BJ (cell line): ENCODE measurements around the gene CEP41. TPM values are rescaled to one million over a fixed set of nuclear protein-coding genes. Genes with fewer than 3 reads are reported as not detected.

Source experiments
- CTCF ChIA-PET: fragments of 350-600 bp; formaldehyde crosslinking; extraction: SDS; loops from one replicate; lab custom pipeline; 2021; ENCODE audit warnings: antibody characterized with exemption, inconsistent platforms; lab: Yijun Ruan, JAX
- POLR2A ChIA-PET: fragments of 300-600 bp; sonication (Branson Sonifier 250); formaldehyde crosslinking; extraction: SDS; loops from one replicate; lab custom pipeline; 2021; ENCODE audit warnings: antibody characterized with exemption; lab: Charles Lee
- DNase-seq: peaks from one replicate; pipeline ENCODE4 v3.0.0-alpha.2; 2011; ENCODE audit warnings: low read depth
- H3K27me3 ChIP-seq: 2 replicates; pipeline ENCODE4 v1.6.0; 2011; ENCODE audit warnings: low read length; ENCODE audit not compliant: control insufficient read depth, insufficient read depth
- H3K36me3 ChIP-seq: 2 replicates; pipeline ENCODE4 v1.5.1; 2011; ENCODE audit warnings: low read length; ENCODE audit not compliant: control insufficient read depth, insufficient read depth
- H3K4me3 ChIP-seq: 2 replicates; pipeline ENCODE4 v1.5.1; 2011; ENCODE audit warnings: low read depth, mild to moderate bottlenecking, control low read depth, low read length
- CTCF ChIP-seq: IDR thresholded peaks from 2 replicates; pipeline ENCODE4 v1.5.1; 2011; ENCODE audit warnings: low read depth, mild to moderate bottlenecking, control low read depth, inconsistent platforms, low read length, moderate library complexity; ENCODE audit not compliant: insufficient read depth
- polyA plus RNA-seq: library from polyadenylated mRNA; depleted of rRNA; stranded (reverse); fragments of >200 nt; gene quantifications from 2 replicates; pipeline ENCODE4 v1.2.3, GENCODE V29; 2011

The CEP41 gene
- polyA plus RNA-seq, 1 experiment: 24.5 TPM

- Histone ChIP-seq H3K27me3 (peaks cover 4% of the 10 kb centered on the region; the same call in 1 of the 2 replicates), H3K4me3 (no peak overlapping the region), H3K36me3 (no peaks in the 10 kb centered on the region)
- DNase-seq: no peak
- ChIA-PET POLR2A (no interaction called here), CTCF (no interaction called here)
- TF ChIP-seq CTCF: no peak
Measured at GRCh38 chr7:130444234-130444633, 3.4 kb upstream of the CEP41 start.

- DNase-seq: no peak
- Histone ChIP-seq H3K27me3 (peaks cover 3% of the 10 kb centered on the region; the same call in 1 of the 2 replicates), H3K4me3 (no peak overlapping the region), H3K36me3 (no peaks in the 10 kb centered on the region)
- no peak for TF ChIP-seq CTCF
- ChIA-PET POLR2A (no interaction called here), CTCF (no interaction called here)
Measured at GRCh38 chr7:130442601-130443000, 1.8 kb upstream of the CEP41 start.

- Histone ChIP-seq H3K4me3 (peak overlapping the region; percentile 79), H3K36me3 (no peaks in the 10 kb centered on the region), H3K27me3 (no peaks in the 10 kb centered on the region)
- ChIA-PET CTCF (interaction anchor here (1.2 kb wide), 1 partner anchor 11 kb away, joined by 3 read pairs; no protein-coding TSS in a partner anchor), POLR2A (no interaction called here)
- TF ChIP-seq CTCF: no peak
- no peak for DNase-seq
Measured at GRCh38 chr7:130441408-130441869, 623 bp upstream of the CEP41 start.

- TF ChIP-seq CTCF: no peak
- CTCF ChIA-PET: no interaction called here
- DNase-seq: no peak
- POLR2A ChIA-PET: no interaction called here
- no peak overlapping the region for H3K4me3 ChIP-seq
- no peaks in the 10 kb centered on the region for H3K27me3 ChIP-seq
- no peaks in the 10 kb centered on the region for H3K36me3 ChIP-seq
Measured at GRCh38 chr7:130436253-130436652, 4.6 kb downstream of the CEP41 start.

- POLR2A ChIA-PET: no interaction called here
- DNase-seq: no peak
- CTCF ChIA-PET: no interaction called here
- no peak overlapping the region for H3K4me3 ChIP-seq
- no peak for TF ChIP-seq CTCF
- no peaks in the 10 kb centered on the region for H3K27me3 ChIP-seq
- H3K36me3 ChIP-seq: no peaks in the 10 kb centered on the region
Measured at GRCh38 chr7:130435311-130435854, 5.4 kb downstream of the CEP41 start.
